RCC 7860 (cell line): ENCODE data around the gene LRRFIP2.

Experiments used
- DNase-seq: peaks from one replicate; pipeline ENCODE4 v3.0.0-alpha.2; 2015; ENCODE audit warnings: low spot score
- FAIRE-seq: peaks from 2 replicates; lab custom pipeline; 2012; peaks lifted over from hg19 to GRCh38; lab: Jason Lieb, UNC

Gene LRRFIP2

DNA sequence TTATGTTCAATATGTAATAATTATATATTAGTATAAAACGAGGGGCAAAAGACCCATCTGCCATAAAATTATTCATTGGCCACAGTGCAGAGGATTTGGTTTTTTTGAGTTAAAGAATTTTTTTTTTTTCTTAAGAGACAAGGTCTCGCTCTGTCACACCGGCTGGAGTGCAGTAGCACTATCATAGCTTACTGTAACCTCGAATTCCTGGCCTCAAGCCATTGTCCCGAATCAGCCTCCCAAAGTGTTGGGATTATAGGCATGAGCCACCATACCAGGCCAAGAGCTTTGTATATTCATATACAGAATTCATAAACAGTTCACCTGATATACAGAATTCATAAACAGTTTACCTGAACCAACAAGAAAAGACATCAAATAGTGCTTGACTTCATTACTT, 20.2 kb upstream of the LRRFIP2 start:
- no peak for FAIRE-seq
- DNase-seq = no peak

DNA sequence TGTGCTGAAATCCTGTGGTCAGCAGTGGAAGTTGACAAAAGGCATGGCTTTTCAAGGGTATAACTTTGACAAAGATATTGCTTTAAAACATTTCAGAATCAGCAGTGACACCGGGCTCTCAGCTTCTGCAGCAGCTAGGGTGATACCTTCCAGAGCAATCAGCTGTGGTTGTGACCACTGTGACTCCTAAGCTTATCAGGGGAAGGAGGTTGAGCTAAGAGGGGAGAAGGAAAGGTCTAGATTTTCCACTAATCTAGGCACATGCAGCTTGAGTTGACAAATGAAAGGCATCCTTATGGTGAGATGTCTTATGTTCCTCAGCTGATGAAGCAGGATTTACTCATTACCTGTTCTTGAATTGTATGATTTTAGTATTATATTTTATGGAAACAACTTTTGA, 16.3 kb upstream of the LRRFIP2 start:
- FAIRE-seq (no peak), DNase-seq (no peak)

DNA sequence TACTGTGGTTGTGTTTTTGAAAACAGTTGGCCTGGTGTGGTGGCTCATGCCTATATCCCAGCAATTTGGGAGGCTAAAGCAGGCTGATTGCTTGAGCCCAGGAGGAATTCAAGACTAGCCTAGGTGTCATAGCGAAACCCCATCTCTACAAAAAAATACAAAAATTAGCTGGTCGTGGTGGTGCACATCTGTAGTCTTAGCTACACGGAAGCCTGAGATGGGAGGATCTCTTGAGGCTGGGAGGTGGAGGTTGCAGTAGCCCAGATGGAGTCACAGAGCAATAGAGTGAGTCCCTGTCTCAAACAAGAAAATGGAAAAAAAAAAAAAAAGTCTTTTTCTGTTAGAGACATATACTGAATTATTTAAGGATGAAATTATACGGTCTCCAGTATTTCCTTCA, 14.7 kb upstream of the LRRFIP2 start:
- no peak for DNase-seq
- no peak for FAIRE-seq

DNA sequence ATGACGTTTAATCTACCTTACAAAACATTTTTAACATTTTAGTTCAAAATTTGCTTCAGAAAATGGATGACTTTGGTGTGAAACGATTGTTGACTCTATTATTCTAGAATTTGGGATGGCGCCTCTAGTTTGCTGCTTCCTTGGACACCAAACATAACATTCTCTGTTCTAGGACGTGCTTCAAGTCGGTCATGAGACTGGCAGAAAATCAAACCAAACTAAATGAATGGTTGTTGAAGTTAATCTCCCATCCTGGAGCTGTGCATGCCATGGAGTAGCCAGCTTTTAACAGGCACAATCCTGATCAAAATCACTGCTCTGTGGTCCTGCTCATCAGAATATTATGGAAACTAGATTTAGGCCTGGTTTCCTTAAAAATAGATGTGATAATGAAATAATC, 9.6 kb upstream of the LRRFIP2 start:
- FAIRE-seq = no peak

DNA sequence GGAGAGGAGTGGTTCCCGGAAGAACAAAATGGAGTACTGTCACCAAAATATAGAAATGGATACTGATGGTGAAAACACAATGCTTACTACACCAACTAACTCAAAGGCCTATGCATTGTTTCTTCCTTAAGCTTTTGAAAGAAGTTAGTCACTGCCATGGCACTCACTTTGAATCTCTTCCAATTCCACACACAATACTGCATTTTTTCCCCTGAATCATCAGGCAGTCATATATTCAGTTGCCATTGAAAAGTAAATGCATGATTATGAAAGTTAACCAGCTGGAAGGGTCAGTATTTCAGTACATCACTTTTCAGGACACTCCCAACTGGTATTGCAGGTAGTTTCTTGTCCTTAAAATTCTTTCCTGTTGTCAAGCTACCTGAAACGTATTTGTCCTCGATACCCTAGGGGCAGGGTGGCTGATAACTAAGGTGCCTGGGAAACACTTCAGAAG, 9.0 kb upstream of the LRRFIP2 start:
- peak; percentile 79 for DNase-seq
- FAIRE-seq = peak; percentile 92

More for the DNA sequence above, 9.6 kb upstream of the LRRFIP2 start:
- DNase-seq = no peak

DNA sequence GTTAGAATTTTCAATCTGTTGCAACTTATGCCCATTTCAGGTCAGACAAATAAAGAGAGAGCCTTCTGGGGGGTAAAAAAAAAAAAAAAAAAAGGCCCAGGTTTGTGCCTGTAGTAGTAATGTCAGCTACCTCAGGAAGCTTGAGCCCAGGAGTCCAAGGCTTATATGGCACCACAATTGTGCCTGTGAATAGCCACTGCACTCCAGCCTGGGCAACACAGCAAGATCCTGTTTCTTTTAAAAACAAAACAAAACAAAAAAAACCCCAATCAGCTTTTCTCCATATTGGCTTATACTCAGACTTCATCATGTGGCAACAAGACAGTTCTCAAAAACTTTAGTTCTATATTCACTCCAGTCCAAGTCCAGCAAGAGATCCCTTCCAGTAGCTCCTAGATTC, 8.4 kb upstream of the LRRFIP2 start:
- DNase-seq = no peak
- no peak for FAIRE-seq

DNA sequence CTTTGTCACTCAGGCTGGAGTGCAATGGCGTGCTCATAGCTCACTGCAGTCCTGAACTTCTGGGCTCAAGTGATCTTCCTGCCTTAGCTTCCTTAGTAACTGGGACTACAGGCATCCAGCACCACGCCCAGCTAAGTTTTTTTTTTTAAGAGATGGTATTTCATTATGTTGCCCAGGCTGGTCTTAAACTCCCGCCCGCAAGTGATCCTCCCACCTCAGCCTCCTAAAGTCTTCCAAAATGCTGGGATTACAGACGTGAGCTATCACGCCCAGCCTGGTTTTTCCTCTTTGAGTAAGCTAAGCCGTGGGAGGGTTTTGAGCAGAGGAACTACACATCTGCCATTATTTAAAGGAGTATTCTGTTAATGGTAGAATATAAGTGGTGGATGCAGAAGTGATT, 7.4 kb upstream of the LRRFIP2 start:
- FAIRE-seq (no peak), DNase-seq (no peak)

DNA sequence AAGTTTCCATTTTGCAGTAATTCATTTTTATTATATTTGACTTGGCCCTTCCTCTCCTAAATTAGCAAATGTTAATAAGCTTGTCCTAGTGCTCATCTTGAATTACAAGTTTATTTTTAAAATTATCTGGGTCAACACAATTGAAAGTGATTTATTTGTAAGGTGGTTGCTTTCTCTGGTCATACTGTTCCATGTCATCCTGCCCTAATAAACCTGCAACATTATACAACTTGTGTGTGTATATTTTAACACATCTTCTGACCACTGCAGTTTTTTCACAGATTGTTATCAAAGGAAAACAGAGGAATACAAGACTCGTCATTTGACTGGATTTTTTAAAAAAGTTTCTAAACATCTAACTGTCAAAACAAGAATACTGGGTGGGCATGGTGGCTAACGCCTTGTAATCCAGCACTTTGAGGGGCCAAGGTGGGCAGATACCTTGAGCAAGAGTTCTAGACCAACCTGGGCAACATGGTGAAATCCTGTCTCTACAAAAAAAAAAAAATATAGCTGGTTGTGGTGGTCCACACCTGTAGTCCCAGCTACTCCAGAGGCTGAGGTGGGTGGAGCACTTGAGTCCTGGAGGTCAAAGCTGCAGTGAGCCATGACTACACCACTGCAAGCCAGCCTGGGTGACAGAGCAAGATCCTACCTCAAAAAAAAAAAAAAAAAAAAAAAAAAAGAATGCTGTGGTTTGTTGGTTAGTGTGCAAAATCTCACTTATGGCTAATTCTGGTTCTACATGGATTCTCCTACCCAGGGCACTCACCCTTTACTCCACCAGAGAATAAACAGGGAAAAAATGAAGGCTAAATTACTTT, 5.0 kb upstream of the LRRFIP2 start:
- FAIRE-seq = peak; percentile 83
- peak; percentile 47 for DNase-seq

DNA sequence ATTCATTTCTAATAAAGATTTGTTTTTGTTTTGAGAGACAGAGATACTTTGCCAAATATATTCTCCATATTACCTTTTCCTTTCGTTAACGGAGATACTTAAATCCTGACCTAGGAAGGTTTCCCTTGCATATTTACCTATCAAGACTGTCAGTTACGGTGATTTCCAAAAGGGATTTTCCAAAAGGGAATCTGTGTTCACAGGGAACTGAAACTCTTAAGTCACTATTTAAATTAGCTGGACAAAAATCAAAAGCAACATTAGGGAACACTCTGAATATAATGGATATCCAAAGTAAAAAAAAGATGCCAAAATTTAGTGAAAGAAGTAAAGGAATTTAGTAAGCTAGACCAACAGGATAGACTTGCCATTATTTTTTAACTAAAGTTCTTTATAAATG, 576 bp downstream of the LRRFIP2 start:
- FAIRE-seq = peak; percentile 24

DNA sequence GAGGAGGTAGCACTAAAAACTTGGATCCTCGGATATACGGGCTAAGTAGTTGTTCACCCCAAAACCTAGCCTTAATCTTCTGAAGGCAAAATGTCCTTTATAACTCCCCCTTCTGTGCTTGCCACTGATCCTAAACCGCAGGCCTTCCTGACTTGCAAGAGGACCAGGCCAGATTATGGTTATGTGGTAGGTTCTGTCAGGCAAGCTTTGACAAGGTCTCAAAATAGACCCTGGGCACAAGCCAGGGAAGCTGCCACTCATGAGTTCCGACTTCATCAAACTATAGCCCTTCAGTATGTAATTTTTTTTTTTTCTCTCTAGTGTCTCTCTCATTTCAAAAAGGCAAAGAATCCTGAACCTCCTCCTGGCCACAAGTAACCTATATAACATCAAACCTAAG, 3.2 kb downstream of the LRRFIP2 start:
- FAIRE-seq (no peak), DNase-seq (no peak)

More for the DNA sequence above, 576 bp downstream of the LRRFIP2 start:
- DNase-seq = no peak

DNA sequence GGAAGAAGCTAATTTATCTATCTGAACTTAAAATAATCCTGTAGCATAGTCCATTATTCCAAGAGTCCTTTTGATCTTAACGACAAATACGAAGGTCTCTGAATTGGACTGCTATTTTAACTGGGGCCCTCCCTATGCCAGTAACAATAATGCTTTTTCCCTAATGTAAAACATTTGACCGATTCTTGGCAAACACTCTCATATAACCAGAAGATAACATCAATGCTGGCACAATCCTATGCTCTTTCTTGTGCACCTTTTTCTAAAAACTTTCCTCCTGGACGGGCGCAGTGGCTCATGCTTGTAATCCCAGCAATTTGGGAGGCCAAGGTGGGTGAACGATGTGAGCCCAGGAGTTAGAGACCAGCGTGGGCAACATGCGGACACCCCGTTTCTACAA, 3.9 kb downstream of the LRRFIP2 start:
- no peak for FAIRE-seq

DNA sequence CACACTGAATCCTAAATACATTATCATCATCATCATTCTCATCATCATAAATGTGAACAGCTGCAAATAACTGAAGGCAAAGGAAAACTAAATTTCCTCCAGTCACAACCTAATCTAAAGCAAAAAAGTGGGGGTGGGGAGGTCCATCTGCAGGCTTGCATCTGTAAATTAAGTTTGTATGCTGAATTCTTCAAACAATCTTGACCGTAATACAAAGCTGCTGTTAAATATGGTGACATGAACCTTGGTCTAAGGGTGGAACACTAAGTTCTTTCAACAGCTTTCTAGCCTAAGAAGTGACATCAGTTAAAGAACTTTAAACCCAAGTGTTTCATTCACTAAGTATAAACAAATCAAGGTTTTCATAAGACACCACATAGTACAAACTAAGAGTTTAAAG, 4.3 kb downstream of the LRRFIP2 start:
- DNase-seq = no peak
- FAIRE-seq = no peak

More for the DNA sequence above, 3.9 kb downstream of the LRRFIP2 start:
- DNase-seq = no peak

DNA sequence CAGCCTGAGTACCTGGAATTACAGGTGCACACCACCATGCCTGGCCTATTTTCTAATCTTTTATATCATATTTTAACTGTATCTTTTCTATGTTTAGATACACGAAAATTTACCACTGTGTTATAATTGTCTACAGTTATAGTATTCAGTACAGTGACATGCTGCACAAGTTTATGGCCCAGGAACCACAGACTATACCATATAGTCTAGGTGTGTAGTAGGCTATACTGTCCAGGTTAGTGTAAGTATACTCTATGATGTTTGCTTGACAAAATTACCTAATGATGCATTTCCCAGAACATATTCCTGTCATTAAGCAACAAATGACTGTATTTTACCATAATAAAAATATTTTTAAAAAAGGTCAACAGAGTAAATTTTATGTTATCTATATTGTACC, 5.5 kb downstream of the LRRFIP2 start:
- no peak for FAIRE-seq
- DNase-seq = no peak

DNA sequence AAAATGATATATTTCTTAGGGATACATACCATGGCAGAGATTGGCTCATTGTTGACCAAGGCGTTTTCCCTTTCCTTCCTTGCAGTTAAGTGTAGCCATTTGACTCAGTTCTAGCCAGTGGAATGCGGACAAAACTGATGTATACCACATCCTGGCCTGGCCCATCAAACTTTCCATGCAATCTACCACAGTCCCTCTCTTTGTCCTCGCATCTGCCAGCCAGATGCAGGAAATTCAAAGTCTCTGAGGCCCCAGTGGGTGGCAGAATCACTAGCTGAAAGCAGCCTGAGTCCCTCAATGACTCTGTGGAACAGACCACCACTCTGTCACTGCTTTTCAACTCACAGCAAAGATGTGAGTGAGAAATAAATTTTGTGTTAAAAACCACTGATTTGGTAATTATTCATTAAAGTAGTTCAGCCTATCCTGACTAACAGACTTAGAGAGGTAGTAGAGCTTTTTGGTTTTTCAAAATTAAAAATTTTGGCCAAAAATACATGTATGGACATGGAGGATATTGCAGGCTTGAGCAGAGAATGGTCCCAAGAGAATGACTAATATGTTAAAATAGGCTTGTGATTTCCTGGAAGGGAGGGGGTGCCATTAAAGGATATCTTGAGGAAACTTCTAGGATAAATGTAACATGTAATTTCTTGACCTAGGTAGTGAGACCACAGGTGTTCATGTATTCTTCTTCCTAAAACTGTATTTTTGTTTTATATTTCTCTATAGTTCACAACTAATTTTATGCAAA, 10.9 kb downstream of the LRRFIP2 start:
- peak; percentile 40 for DNase-seq
- no peak for FAIRE-seq

DNA sequence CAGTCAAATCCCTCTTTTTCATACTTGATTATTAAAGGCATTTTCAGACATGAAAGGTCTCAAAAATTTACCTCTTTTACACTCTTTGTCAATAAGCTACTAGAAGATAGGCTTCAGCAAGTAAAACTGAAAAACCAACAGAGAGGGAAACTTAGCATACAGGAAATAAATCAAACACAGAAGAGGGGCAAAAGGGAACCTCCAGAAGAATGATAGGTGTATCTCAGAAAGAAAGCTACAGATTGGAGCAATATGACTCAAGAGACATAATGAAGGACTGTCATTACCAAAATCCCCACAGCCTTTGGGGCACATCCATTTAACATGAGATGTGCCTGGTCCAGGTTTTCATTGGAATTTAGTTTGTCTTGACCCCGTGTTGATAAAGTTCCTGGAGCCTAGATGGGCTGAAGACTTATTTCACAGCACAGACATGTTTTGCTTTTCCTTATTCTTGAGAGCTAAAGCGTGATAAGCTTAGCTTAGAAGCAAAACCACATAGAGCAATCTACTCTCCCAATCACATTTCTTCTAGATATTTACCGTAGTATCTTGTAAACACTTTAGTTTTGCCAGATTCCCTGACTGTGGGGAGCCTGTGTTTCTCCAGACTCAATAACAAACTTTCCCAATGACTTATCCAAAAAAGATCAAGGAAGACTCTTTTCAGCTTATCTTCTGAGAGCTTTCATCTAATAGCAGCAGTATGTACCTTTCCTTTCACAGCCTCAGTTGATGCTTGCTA, 11.7 kb downstream of the LRRFIP2 start:
- FAIRE-seq = no peak
- no peak for DNase-seq

DNA sequence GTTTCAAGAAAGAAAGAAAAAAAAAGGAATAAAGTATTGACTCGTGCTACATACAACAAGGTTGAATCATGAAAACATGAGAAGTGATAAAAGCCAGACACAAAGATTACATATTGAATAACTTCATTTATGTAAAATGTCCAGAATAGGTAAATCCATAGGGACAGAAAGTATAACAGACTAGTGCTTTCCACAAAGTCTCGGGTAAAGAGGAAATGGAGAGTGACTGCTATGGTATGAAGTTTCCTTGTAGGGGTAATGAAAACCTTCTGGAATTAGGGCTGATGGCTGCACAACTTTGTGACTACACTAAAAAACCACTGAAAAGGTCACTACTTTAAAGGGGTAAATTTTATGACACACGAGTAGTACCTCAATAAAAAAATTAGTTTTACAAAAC, 13.0 kb downstream of the LRRFIP2 start:
- DNase-seq (no peak), FAIRE-seq (no peak)

DNA sequence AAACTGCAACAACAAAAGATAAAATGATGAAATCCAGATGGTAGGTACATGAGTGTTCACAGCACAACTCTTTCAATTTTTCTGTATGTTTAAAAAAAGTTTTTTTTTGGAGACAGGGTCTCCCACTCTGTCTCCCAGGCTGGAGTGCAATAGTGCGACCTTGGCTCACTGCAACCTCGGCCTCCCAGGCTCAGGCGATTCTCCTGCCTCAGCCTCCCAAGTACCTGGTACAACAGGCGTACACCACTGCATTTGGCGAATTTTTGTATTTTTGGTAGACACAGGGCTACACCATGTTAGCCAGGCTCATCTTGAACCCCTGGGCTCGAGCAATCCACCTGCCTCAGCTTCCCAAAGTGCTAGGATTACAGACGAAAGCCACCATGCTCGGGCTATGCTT, 18.6 kb downstream of the LRRFIP2 start:
- no peak for FAIRE-seq
- no peak for DNase-seq

DNA sequence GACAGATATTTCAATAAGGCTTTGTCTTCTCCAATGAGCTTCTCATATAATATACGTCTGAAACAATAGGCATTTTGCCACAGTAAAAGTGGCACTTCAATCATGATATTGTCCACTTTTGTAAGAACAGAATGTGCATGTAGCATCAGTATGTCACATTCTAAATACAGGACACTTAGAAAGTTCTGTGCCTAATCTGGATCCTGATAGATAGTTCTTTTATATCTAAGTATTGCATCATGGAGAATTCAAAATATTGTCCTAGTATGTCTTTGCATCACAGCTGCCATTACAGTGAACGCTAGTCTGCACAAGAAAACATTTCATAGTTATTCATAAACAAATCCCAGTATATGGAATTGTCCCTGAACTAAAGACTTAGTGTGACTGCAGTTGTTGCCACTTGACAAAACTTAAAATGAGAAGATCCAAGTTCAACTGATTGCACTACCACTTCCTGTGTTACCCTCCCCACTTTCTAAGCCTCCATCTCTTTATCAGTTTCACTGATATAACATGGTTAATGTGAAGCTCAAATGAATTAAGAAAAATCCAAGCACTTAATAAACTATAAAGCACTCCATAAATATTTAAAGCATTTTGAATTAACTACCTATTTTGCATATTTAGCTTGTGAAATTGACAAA, 19.6 kb downstream of the LRRFIP2 start:
- DNase-seq = no peak
- FAIRE-seq = no peak

DNA sequence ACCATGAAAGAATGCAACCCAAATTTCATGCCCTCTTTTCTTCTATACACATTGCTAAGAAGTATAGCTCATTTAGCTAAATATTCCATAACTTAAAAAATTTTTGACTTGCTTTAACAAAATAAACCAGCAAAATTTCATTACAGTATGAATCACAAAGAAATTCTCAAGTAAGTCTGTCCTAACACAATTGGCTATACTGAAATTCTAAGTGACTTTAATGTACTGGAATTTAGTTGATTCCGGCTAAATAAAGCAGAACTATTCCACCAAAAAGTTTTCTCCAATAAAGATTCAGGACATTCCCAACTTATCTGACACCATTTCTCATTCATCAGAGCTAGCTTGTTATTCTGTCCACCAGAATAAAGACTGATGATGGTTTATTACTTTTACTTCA, 23.8 kb downstream of the LRRFIP2 start:
- FAIRE-seq = no peak
- no peak for DNase-seq

DNA sequence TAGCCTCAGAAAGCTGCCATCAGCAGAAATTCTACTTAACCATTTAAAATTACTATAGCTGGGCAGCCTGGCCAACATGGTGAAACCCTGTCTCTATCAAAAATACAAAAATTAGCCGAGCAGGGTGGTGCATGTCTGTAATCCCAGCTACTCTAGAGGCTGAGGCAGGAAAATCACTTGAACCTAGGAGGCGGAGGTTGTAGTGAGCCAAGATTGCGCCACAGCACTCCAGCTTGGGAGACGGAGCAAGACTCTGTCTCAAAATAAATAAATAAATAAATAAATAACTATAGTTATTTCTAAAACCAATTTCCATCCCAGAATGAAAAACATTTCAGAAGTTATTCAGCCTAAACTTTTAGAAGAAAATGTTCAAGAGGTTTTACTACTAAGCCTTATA, 25.1 kb downstream of the LRRFIP2 start:
- no peak for FAIRE-seq
- no peak for DNase-seq

DNA sequence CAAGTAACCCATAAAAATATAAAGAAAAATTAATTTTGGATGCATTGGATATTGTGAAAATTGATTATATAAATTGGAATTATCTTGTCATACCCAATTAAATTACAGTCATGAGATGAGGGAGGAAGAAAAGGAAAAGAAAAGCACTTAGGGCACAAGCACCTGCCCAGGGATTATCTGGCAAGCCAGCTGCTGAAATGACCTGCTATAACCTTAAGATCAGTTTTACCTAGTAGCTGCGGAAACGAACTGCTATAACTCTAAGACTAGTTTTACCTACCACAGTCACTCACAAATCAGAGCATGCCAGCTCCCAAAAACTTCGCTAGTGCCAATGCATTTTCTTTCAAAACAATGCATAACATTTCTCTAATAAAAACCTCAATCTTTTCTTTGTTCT, 26.2 kb downstream of the LRRFIP2 start:
- DNase-seq (no peak), FAIRE-seq (no peak)
